Measurements from ENCODE around the gene PRIMPOL.

The PRIMPOL gene

GRCh38 chr4:184728858-184729257, 79.3 kb downstream of the PRIMPOL start:
- Histone ChIP-seq H3K4me2 (ENCODE audit: low read length) (no peak overlapping the region), H3K36me3 (ENCODE audit: control insufficient read depth in 1 of 2, insufficient read depth in 2 of 2, low read length in 2 of 2) (peaks cover 7% of the 10 kb centered on the region in 2 experiments), H3K9ac (ENCODE audit: low read length) (no peak overlapping the region), H4K8ac (ENCODE audit: low read depth, low read length) (no peak overlapping the region), H4K12ac (ENCODE audit: low read depth, low read length) (no peak overlapping the region), H3K14ac (ENCODE audit: low read length) (no peak overlapping the region), H3K27me3 (ENCODE audit: insufficient read depth, low read length) (no peaks in the 10 kb centered on the region), H3K4me1 (ENCODE audit: control insufficient read depth in 1 of 2, insufficient read depth in 2 of 2, low read length in 2 of 2) (no peaks in the 10 kb centered on the region), H3K4me3 (ENCODE audit: low read depth, low read length) (no peak overlapping the region), H4K91ac (ENCODE audit: low read depth, low read length) (no peak overlapping the region), H3K79me1 (ENCODE audit: low read length) (peaks cover 2% of the 10 kb centered on the region), H2BK5ac (ENCODE audit: low read depth, low read length, poor library complexity) (no peak overlapping the region), H2AFZ (ENCODE audit: insufficient read depth, low read length, poor library complexity) (no peak overlapping the region), H3K27ac (ENCODE audit: low read depth, low read length) (no peak overlapping the region), H3K79me2 (ENCODE audit: control insufficient read depth, insufficient read depth, low read length, poor library complexity) (no peaks in the 10 kb centered on the region), H3K4ac (ENCODE audit: low read depth, low read length) (no peak overlapping the region), H3K23ac (ENCODE audit: low read length) (no peak overlapping the region), H3K18ac (ENCODE audit: low read length) (no peak overlapping the region), H2BK12ac (ENCODE audit: low read length) (no peak overlapping the region), H2AK5ac (ENCODE audit: low read length) (no peak overlapping the region), H3K9me3 (ENCODE audit: insufficient read depth, low read depth, low read length) (no peaks in the 10 kb centered on the region), H2BK120ac (ENCODE audit: insufficient read depth, low read length, poor library complexity) (no peak overlapping the region)
- DNase-seq, result no peak
- WGBS (ENCODE audit: extremely low coverage, insufficient coverage, insufficient read length), result no CpG with 5 or more reads among the region's 2 CpGs

- Histone ChIP-seq H3K27ac (ENCODE audit: low read depth, low read length) (no peak overlapping the region), H3K4me3 (ENCODE audit: low read depth, low read length) (no peak overlapping the region), H3K27me3 (ENCODE audit: insufficient read depth, low read length) (no peaks in the 10 kb centered on the region), H3K9me3 (ENCODE audit: insufficient read depth, low read depth, low read length) (no peaks in the 10 kb centered on the region), H4K91ac (ENCODE audit: low read depth, low read length) (no peak overlapping the region), H4K8ac (ENCODE audit: low read depth, low read length) (no peak overlapping the region), H3K9ac (ENCODE audit: low read length) (no peak overlapping the region), H3K4me1 (ENCODE audit: control insufficient read depth in 1 of 2, insufficient read depth in 2 of 2, low read length in 2 of 2) (no peaks in the 10 kb centered on the region), H2AFZ (ENCODE audit: insufficient read depth, low read length, poor library complexity) (no peak overlapping the region), H3K4me2 (ENCODE audit: low read length) (no peak overlapping the region), H4K12ac (ENCODE audit: low read depth, low read length) (no peak overlapping the region), H2BK12ac (ENCODE audit: low read length) (no peak overlapping the region), H2BK120ac (ENCODE audit: insufficient read depth, low read length, poor library complexity) (no peak overlapping the region), H3K23ac (ENCODE audit: low read length) (no peak overlapping the region), H3K14ac (ENCODE audit: low read length) (no peak overlapping the region), H3K4ac (ENCODE audit: low read depth, low read length) (no peak overlapping the region), H3K36me3 (ENCODE audit: control insufficient read depth in 1 of 2, insufficient read depth in 2 of 2, low read length in 2 of 2) (peaks cover 5 to 7% of the 10 kb centered on the region in 2 experiments), H3K79me1 (ENCODE audit: low read length) (peaks cover 2% of the 10 kb centered on the region), H2BK5ac (ENCODE audit: low read depth, low read length, poor library complexity) (no peak overlapping the region), H2AK5ac (ENCODE audit: low read length) (no peak overlapping the region), H3K79me2 (ENCODE audit: control insufficient read depth, insufficient read depth, low read length, poor library complexity) (no peaks in the 10 kb centered on the region), H3K18ac (ENCODE audit: low read length) (no peak overlapping the region)
- no CpG with 5 or more reads among the region's 5 CpGs for WGBS (ENCODE audit: extremely low coverage, insufficient coverage, insufficient read length)
- DNase-seq, result no peak
Measured at GRCh38 chr4:184729946-184730345, 80.4 kb downstream of the PRIMPOL start.

GRCh38 chr4:184731056-184731455, 81.5 kb downstream of the PRIMPOL start:
- peaks cover 2% of the 10 kb centered on the region for H3K79me1 ChIP-seq (ENCODE audit: low read length)
- H4K91ac ChIP-seq (ENCODE audit: low read depth, low read length), result no peak overlapping the region
- H3K4me1 ChIP-seq (ENCODE audit: control insufficient read depth in 1 of 2, insufficient read depth in 2 of 2, low read length in 2 of 2), result no peaks in the 10 kb centered on the region
- H2BK5ac ChIP-seq (ENCODE audit: low read depth, low read length, poor library complexity), result no peak overlapping the region
- H3K4me3 ChIP-seq (ENCODE audit: low read depth, low read length), result no peak overlapping the region
- H3K18ac ChIP-seq (ENCODE audit: low read length), result no peak overlapping the region
- H3K4me2 ChIP-seq (ENCODE audit: low read length), result no peak overlapping the region
- H3K27me3 ChIP-seq (ENCODE audit: insufficient read depth, low read length), result no peaks in the 10 kb centered on the region
- no peak overlapping the region for H2AK5ac ChIP-seq (ENCODE audit: low read length)
- no peak overlapping the region for H4K12ac ChIP-seq (ENCODE audit: low read depth, low read length)
- H2BK120ac ChIP-seq (ENCODE audit: insufficient read depth, low read length, poor library complexity), result no peak overlapping the region
- H4K8ac ChIP-seq (ENCODE audit: low read depth, low read length), result no peak overlapping the region
- H3K4ac ChIP-seq (ENCODE audit: low read depth, low read length), result no peak overlapping the region
- H2BK12ac ChIP-seq (ENCODE audit: low read length), result no peak overlapping the region
- no peak overlapping the region for H3K23ac ChIP-seq (ENCODE audit: low read length)
- no CpG with 5 or more reads among the region's 6 CpGs for WGBS (ENCODE audit: extremely low coverage, insufficient coverage, insufficient read length)
- no peak overlapping the region for H3K14ac ChIP-seq (ENCODE audit: low read length)
- no peaks in the 10 kb centered on the region for H3K9me3 ChIP-seq (ENCODE audit: insufficient read depth, low read depth, low read length)
- H3K27ac ChIP-seq (ENCODE audit: low read depth, low read length), result no peak overlapping the region
- H2AFZ ChIP-seq (ENCODE audit: insufficient read depth, low read length, poor library complexity), result no peak overlapping the region
- no peak overlapping the region for H3K9ac ChIP-seq (ENCODE audit: low read length)
- no peak for DNase-seq
- H3K36me3 ChIP-seq (ENCODE audit: control insufficient read depth in 1 of 2, insufficient read depth in 2 of 2, low read length in 2 of 2), result peaks cover 5 to 7% of the 10 kb centered on the region in 2 experiments
- H3K79me2 ChIP-seq (ENCODE audit: control insufficient read depth, insufficient read depth, low read length, poor library complexity), result no peaks in the 10 kb centered on the region

GRCh38 chr4:184732126-184732525, 82.6 kb downstream of the PRIMPOL start:
- Histone ChIP-seq H2BK120ac (ENCODE audit: insufficient read depth, low read length, poor library complexity) (no peak overlapping the region), H2AK5ac (ENCODE audit: low read length) (no peak overlapping the region), H4K12ac (ENCODE audit: low read depth, low read length) (no peak overlapping the region), H3K4me3 (ENCODE audit: low read depth, low read length) (no peak overlapping the region), H3K14ac (ENCODE audit: low read length) (no peak overlapping the region), H3K79me2 (ENCODE audit: control insufficient read depth, insufficient read depth, low read length, poor library complexity) (no peaks in the 10 kb centered on the region), H3K36me3 (ENCODE audit: control insufficient read depth in 1 of 2, insufficient read depth in 2 of 2, low read length in 2 of 2) (peaks cover 2 to 7% of the 10 kb centered on the region in 2 experiments), H3K27ac (ENCODE audit: low read depth, low read length) (no peak overlapping the region), H3K79me1 (ENCODE audit: low read length) (peaks cover 2% of the 10 kb centered on the region), H2BK5ac (ENCODE audit: low read depth, low read length, poor library complexity) (no peak overlapping the region), H3K9me3 (ENCODE audit: insufficient read depth, low read depth, low read length) (no peaks in the 10 kb centered on the region), H2BK12ac (ENCODE audit: low read length) (no peak overlapping the region), H4K91ac (ENCODE audit: low read depth, low read length) (no peak overlapping the region), H3K4ac (ENCODE audit: low read depth, low read length) (no peak overlapping the region), H2AFZ (ENCODE audit: insufficient read depth, low read length, poor library complexity) (no peak overlapping the region), H4K8ac (ENCODE audit: low read depth, low read length) (no peak overlapping the region), H3K18ac (ENCODE audit: low read length) (no peak overlapping the region), H3K23ac (ENCODE audit: low read length) (no peak overlapping the region), H3K27me3 (ENCODE audit: insufficient read depth, low read length) (no peaks in the 10 kb centered on the region), H3K4me2 (ENCODE audit: low read length) (no peak overlapping the region), H3K4me1 (ENCODE audit: control insufficient read depth in 1 of 2, insufficient read depth in 2 of 2, low read length in 2 of 2) (no peaks in the 10 kb centered on the region), H3K9ac (ENCODE audit: low read length) (no peak overlapping the region)
- WGBS (ENCODE audit: extremely low coverage, insufficient coverage, insufficient read length), result no CpG with 5 or more reads among the region's 4 CpGs
- peak in 1 of 2 donors; percentile 19 for DNase-seq
